CD14-positive monocyte (primary cell): Measurements from ENCODE around the gene RBMX. TPM values are rescaled to one million over a fixed set of nuclear protein-coding genes. Genes with fewer than 3 reads are reported as not detected.
"Not testable (repeated sequence)": the region's sequence is repeated elsewhere in the genome, so short reads cannot be mapped to it uniquely, and the experiment has no call there.

Source experiments
- DNase-seq, 3 donors: peaks; one replicate each; pipeline ENCODE4 v3.0.0-alpha.2; 2011 to 2022
- H2AFZ ChIP-seq: 2 replicates; pipeline ENCODE4 v1.6.0; 2012; ENCODE audit warnings: mild to moderate bottlenecking, low read depth, low read length, inconsistent platforms; ENCODE audit not compliant: insufficient read depth, poor library complexity, severe bottlenecking
- H3K27ac ChIP-seq, 2 donors: 1 replicate in 1 of 2; 2 replicates in 1 of 2; pipeline ENCODE4 v1.5.1; 2012 to 2013; ENCODE audit warnings: low read length in 2 of 2, control low read depth in 1 of 2, inconsistent platforms in 1 of 2, low read depth in 1 of 2, mild to moderate bottlenecking in 1 of 2
- H3K27me3 ChIP-seq, 2 donors: one replicate each; pipeline versions ENCODE4 v1.6.0 to v1.6.1; 2011 to 2013; ENCODE audit warnings: low read length in 2 of 2; ENCODE audit not compliant: control insufficient read depth in 2 of 2, insufficient read depth in 2 of 2
- H3K36me3 ChIP-seq, 2 donors: replicated peaks in 1 of 2; 1 replicate in 1 of 2; 2 replicates in 1 of 2; pipeline versions ENCODE4 v1.5.1 to v1.6.1; 2012 to 2013; ENCODE audit warnings: low read length in 2 of 2, control low read depth in 1 of 2, inconsistent platforms in 1 of 2, mild to moderate bottlenecking in 1 of 2; ENCODE audit not compliant: insufficient read depth in 2 of 2, control insufficient read depth in 1 of 2
- H3K4me1 ChIP-seq, 2 donors: 1 replicate in 1 of 2; 2 replicates in 1 of 2; pipeline versions ENCODE4 v1.5.1 to v1.6.1; 2012 to 2013; ENCODE audit warnings: low read length in 2 of 2, control low read depth in 1 of 2, inconsistent platforms in 1 of 2, mild to moderate bottlenecking in 1 of 2, moderate library complexity in 1 of 2; ENCODE audit not compliant: insufficient read depth in 2 of 2, control insufficient read depth in 1 of 2
- H3K4me2 ChIP-seq: replicated peaks from 2 replicates; pipeline ENCODE3; 2012; ENCODE audit warnings: low read length, moderate library complexity, mild to moderate bottlenecking; ENCODE audit not compliant: poor library complexity, severe bottlenecking; ENCODE audit errors: extremely low read depth
- H3K4me3 ChIP-seq, 3 experiments: fragments of 200-600 bp in 1 of 3; sonication (generic) in 1 of 3; replicated peaks in 1 of 3; 1 replicate in 2 of 3; 2 replicates in 1 of 3; pipeline ENCODE4 v1.5.1; 2011 to 2013; ENCODE audit warnings: low read length in 3 of 3, mild to moderate bottlenecking in 3 of 3, control low read depth in 2 of 3, low read depth in 2 of 3, inconsistent platforms in 1 of 3, moderate library complexity in 1 of 3
- H3K79me2 ChIP-seq: 2 replicates; pipeline ENCODE4 v1.6.0; 2012; ENCODE audit warnings: mild to moderate bottlenecking, control low read depth, inconsistent platforms, low read length, moderate library complexity; ENCODE audit not compliant: insufficient read depth
- H3K9ac ChIP-seq: 2 replicates; pipeline ENCODE4 v1.6.0; 2017; ENCODE audit warnings: low read length, mild to moderate bottlenecking; ENCODE audit not compliant: insufficient read depth, poor library complexity, severe bottlenecking
- H3K9me3 ChIP-seq, 2 donors: replicated peaks in 1 of 2; 1 replicate in 1 of 2; 2 replicates in 1 of 2; pipeline versions ENCODE4 v1.5.1 to v1.6.1; 2012 to 2013; ENCODE audit warnings: low read length in 2 of 2, control low read depth in 1 of 2; ENCODE audit not compliant: control insufficient read depth in 1 of 2, insufficient read depth in 1 of 2
- H4K20me1 ChIP-seq: 2 replicates; pipeline ENCODE4 v1.6.0; 2012; ENCODE audit warnings: mild to moderate bottlenecking, low read length, control low read depth, moderate library complexity; ENCODE audit not compliant: insufficient read depth
- H3K27ac Mint-ChIP-seq, 7 donors: one replicate each; pipeline ENCODE4 v1.8.0; 2020; ENCODE audit warnings: mild to moderate bottlenecking in 7 of 7, mixed read lengths in 7 of 7, moderate library complexity in 6 of 7, inconsistent platforms in 2 of 7
- H3K27me3 Mint-ChIP-seq, 3 donors: one replicate each; pipeline ENCODE4 v1.8.0; 2021 to 2022; ENCODE audit warnings: low read depth in 3 of 3, mild to moderate bottlenecking in 3 of 3, mixed read lengths in 3 of 3, moderate library complexity in 3 of 3, inconsistent platforms in 1 of 3
- H3K36me3 Mint-ChIP-seq, 2 donors: one replicate each; pipeline ENCODE4 v1.8.0; 2020; ENCODE audit warnings: mixed read lengths in 2 of 2, inconsistent platforms in 1 of 2, mild to moderate bottlenecking in 1 of 2
- H3K4me1 Mint-ChIP-seq: one replicate; pipeline ENCODE4 v1.8.0; 2020; ENCODE audit warnings: mild to moderate bottlenecking, mixed read lengths
- H3K4me3 Mint-ChIP-seq, 2 donors: one replicate each; pipeline ENCODE4 v1.8.0; 2020; ENCODE audit warnings: mild to moderate bottlenecking in 2 of 2, mixed read lengths in 2 of 2, moderate library complexity in 1 of 2
- H3K9me3 Mint-ChIP-seq, 7 donors: one replicate each; pipeline ENCODE4 v1.8.0; 2020 to 2022; ENCODE audit warnings: mixed read lengths in 7 of 7, mild to moderate bottlenecking in 6 of 7, moderate library complexity in 6 of 7, inconsistent platforms in 2 of 7
- WGBS: methylation state at CpG from one replicate; pipeline ENCODE4 v1.1.5; 2013; ENCODE audit warnings: missing lambda C conversion rate; ENCODE audit not compliant: insufficient coverage; 5-methylcytosine and 5-hydroxymethylcytosine counted together
- intact Hi-C, 2 donors: fragments of 100-400 bp; cut with micrococcal nuclease; formaldehyde crosslinking; loops; one replicate each; pipeline versions ENCODE4 v1.15.0 to v1.15.1; 2023
- polyA plus RNA-seq, 3 donors: library from polyadenylated mRNA; depleted of rRNA in 1 of 3; unstranded in 2 of 3; stranded (reverse) in 1 of 3; fragments of 300-500 nt in 2 of 3; fragments of >200 nt in 1 of 3; fragmentation: Illumina TruSeq in 2 of 3; gene quantifications; 1 replicate in 2 of 3; 2 replicates in 1 of 3; pipeline ENCODE4 v1.2.3, GENCODE V29; 2012 to 2021
- TF ChIP-seq, protein P1 (sequence below): fragments of 200-600 bp; IDR thresholded peaks from one replicate; pipeline ENCODE4 v1.8.0; 2022; ENCODE audit warnings: antibody characterized with exemption, mild to moderate bottlenecking

Gene RBMX
- polyA plus RNA-seq, 3 donors: 97.3 to 121 (median 112) TPM

DNA sequence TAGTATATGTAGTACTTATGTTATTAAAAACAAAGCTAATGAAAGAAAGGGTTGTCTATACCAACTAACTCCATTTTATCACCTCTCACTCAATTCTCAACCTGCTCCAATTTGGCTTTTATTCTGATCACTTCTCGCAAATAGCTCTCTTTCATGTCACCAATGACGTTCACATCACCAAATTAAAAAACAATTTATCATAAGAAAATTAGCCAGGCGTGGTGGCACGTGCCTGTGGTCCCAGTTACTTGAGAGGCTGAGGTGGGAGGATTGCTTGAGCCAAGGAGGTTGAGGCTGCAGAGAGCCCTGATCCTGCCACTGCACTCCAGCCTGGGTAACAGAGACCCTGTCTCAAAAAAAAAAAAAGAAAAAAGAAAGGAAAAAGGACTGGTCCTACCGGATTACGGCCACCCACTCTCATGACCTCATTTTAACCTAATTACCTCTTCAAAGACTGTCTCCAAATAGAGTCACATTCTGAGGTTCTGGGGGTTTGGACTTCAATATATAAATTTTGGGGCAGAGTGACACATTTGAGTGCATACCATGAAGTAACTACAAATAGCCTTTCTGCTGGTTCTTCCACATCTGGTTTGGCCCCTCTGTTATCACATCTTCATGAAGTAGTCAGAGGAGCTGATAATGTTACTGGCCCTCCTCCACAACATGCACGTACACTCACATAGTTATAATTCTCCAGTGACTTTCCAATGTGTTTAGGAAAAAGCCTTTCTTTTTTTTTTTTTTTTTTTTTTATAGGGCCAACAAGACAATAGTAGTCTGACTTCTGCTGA is 15.8 kb upstream of the RBMX start:
- Mint-ChIP-seq H3K36me3 (no peaks in the 10 kb centered on the region), H3K4me1 (no peaks in the 10 kb centered on the region), H3K27ac (no peak overlapping the region), H3K9me3 (peaks cover 0 to 5% (median 0%) of the 10 kb centered on the region in 7 donors), H3K27me3 (peaks cover 0 to 3% (median 2%) of the 10 kb centered on the region in 3 donors), H3K4me3 (no peak overlapping the region)
- Histone ChIP-seq H3K27ac (no peak overlapping the region), H3K9me3 (no peaks in the 10 kb centered on the region), H3K36me3 (no peaks in the 10 kb centered on the region), H3K27me3 (no peaks in the 10 kb centered on the region), H2AFZ (no peak overlapping the region), H3K4me1 (no peaks in the 10 kb centered on the region), H3K79me2 (no peaks in the 10 kb centered on the region), H3K4me3 (no peak overlapping the region), H4K20me1 (no peaks in the 10 kb centered on the region), H3K9ac (no peak overlapping the region), H3K4me2 (no peak overlapping the region)
- TF ChIP-seq, protein P1, sequence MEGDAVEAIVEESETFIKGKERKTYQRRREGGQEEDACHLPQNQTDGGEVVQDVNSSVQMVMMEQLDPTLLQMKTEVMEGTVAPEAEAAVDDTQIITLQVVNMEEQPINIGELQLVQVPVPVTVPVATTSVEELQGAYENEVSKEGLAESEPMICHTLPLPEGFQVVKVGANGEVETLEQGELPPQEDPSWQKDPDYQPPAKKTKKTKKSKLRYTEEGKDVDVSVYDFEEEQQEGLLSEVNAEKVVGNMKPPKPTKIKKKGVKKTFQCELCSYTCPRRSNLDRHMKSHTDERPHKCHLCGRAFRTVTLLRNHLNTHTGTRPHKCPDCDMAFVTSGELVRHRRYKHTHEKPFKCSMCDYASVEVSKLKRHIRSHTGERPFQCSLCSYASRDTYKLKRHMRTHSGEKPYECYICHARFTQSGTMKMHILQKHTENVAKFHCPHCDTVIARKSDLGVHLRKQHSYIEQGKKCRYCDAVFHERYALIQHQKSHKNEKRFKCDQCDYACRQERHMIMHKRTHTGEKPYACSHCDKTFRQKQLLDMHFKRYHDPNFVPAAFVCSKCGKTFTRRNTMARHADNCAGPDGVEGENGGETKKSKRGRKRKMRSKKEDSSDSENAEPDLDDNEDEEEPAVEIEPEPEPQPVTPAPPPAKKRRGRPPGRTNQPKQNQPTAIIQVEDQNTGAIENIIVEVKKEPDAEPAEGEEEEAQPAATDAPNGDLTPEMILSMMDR: no peak
- intact Hi-C loops: no loop called here
- no peak for DNase-seq
- WGBS: no CpG with 5 or more reads among the region's 7 CpGs

- Histone ChIP-seq H3K36me3 (no peaks in the 10 kb centered on the region), H3K4me3 (no peak overlapping the region), H3K4me1 (no peaks in the 10 kb centered on the region), H3K79me2 (no peaks in the 10 kb centered on the region), H3K9me3 (no peaks in the 10 kb centered on the region), H4K20me1 (no peaks in the 10 kb centered on the region), H3K9ac (no peak overlapping the region), H2AFZ (no peak overlapping the region), H3K4me2 (no peak overlapping the region), H3K27ac (no peak overlapping the region), H3K27me3 (no peaks in the 10 kb centered on the region)
- H3K9me3 Mint-ChIP-seq: peaks cover 0 to 4% (median 0%) of the 10 kb centered on the region in 7 donors
- peaks cover 0 to 3% (median 2%) of the 10 kb centered on the region in 3 donors for H3K27me3 Mint-ChIP-seq
- TF ChIP-seq, protein P1: no peak
- WGBS: no CpG with 5 or more reads among the region's 3 CpGs
- no peak overlapping the region for H3K4me3 Mint-ChIP-seq
- no peak for DNase-seq
- H3K36me3 Mint-ChIP-seq: no peaks in the 10 kb centered on the region
- peak overlapping the region in 1 of 7 donors; percentile 46 for H3K27ac Mint-ChIP-seq
- H3K4me1 Mint-ChIP-seq: peaks cover 5% of the 10 kb centered on the region
- intact Hi-C loops: no loop called here
Measured at GRCh38 chrX:136892412-136892811, 11.9 kb upstream of the RBMX start.

DNA sequence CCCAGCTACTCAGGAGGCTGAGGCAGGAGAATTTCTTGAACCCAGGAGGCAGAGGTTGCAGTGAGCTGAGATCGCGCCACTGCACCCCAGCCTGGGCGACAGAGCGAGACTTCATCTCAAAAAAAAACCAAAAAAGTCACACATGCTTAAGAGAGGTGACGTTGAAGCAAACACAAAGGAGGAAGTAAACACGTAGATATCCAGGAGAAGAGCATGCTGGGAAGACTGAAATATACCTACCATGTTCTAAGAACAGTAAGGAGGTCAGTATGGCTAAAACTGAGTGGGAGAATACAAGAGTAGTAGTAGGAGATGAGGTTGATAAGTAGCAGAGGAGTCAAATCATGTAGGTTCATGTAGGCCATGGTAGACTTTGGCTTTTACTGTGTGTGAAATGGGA is 10.1 kb upstream of the RBMX start:
- H3K27ac ChIP-seq, H4K20me1 ChIP-seq, DNase-seq, H3K4me3 Mint-ChIP-seq, H3K27me3 Mint-ChIP-seq, H3K4me2 ChIP-seq, H3K9ac ChIP-seq, H3K4me3 ChIP-seq, H2AFZ ChIP-seq, H3K36me3 Mint-ChIP-seq, H3K9me3 Mint-ChIP-seq, H3K36me3 ChIP-seq, H3K9me3 ChIP-seq, intact Hi-C loops, H3K79me2 ChIP-seq, H3K27me3 ChIP-seq: not testable (repeated sequence)
- H3K27ac Mint-ChIP-seq: peak overlapping the region in 2 of 7 donors; percentile 6 to 60
- no CpG with 5 or more reads among the region's 6 CpGs for WGBS
- peaks cover 8 to 10% of the 10 kb centered on the region in 2 donors for H3K4me1 ChIP-seq
- peaks cover 14% of the 10 kb centered on the region for H3K4me1 Mint-ChIP-seq
